Hindlimb muscle (tissue), 1 donor: Measurements from ENCODE around the gene MINK1. TPM values are rescaled to one million over a fixed set of nuclear protein-coding genes. Genes with fewer than 3 reads are reported as not detected.

Source experiments
- polyA plus RNA-seq: library from polyadenylated mRNA; unstranded; fragments of 120-200 nt; gene quantifications from one replicate; pipeline ENCODE4 v1.2.1, GENCODE V29; 2013; ENCODE audit not compliant: insufficient read length

The MINK1 gene
- polyA plus RNA-seq, 1 donor: 28.3 TPM

Other genes starting within 250 kb of the MINK1 start
- 139 TPM for gene SMTNL2, start 248.8 kb upstream of the MINK1 start, polyA plus RNA-seq
- 0.14 TPM for gene ALOX15, start 191.7 kb upstream of the MINK1 start, polyA plus RNA-seq
- 38.1 TPM for gene PELP1, start 129.2 kb upstream of the MINK1 start, polyA plus RNA-seq
- gene ARRB2, start 122.7 kb upstream of the MINK1 start, polyA plus RNA-seq: 29.9 TPM
- 19.5 TPM for gene MED11, start 101.9 kb upstream of the MINK1 start, polyA plus RNA-seq
- gene ZMYND15, start 93.5 kb upstream of the MINK1 start, polyA plus RNA-seq: 0.97 TPM
- 7.8 TPM for gene CXCL16, start 93.4 kb upstream of the MINK1 start, polyA plus RNA-seq
- gene TM4SF5, start 61.5 kb upstream of the MINK1 start, polyA plus RNA-seq: not detected
- 4.7 TPM for gene VMO1, start 47.0 kb upstream of the MINK1 start, polyA plus RNA-seq
- gene GLTPD2, start 44.4 kb upstream of the MINK1 start, polyA plus RNA-seq: 0.98 TPM
- 94.3 TPM for gene PSMB6, start 37.2 kb upstream of the MINK1 start, polyA plus RNA-seq
- 28.7 TPM for gene PLD2, start 26.2 kb upstream of the MINK1 start, polyA plus RNA-seq
- gene C17orf107, start 66.2 kb downstream of the MINK1 start, polyA plus RNA-seq: 1.5 TPM
- gene CHRNE, start 69.8 kb downstream of the MINK1 start, polyA plus RNA-seq: 3.3 TPM
- 0.88 TPM for gene GP1BA, start 98.9 kb downstream of the MINK1 start, polyA plus RNA-seq
- gene SLC25A11, start 106.7 kb downstream of the MINK1 start, polyA plus RNA-seq: 57.1 TPM
- gene RNF167, start 106.9 kb downstream of the MINK1 start, polyA plus RNA-seq: 75.2 TPM
- gene PFN1, start 115.2 kb downstream of the MINK1 start, polyA plus RNA-seq: 432 TPM
- 2,174 TPM for gene ENO3, start 117.8 kb downstream of the MINK1 start, polyA plus RNA-seq
- 92.0 TPM for gene SPAG7, start 134.5 kb downstream of the MINK1 start, polyA plus RNA-seq
- 32.9 TPM for gene CAMTA2, start 154.3 kb downstream of the MINK1 start, polyA plus RNA-seq
- gene INCA1, start 164.2 kb downstream of the MINK1 start, polyA plus RNA-seq: 4.9 TPM
- gene KIF1C, start 164.6 kb downstream of the MINK1 start, polyA plus RNA-seq: 129 TPM
- gene SLC52A1, start 202.1 kb downstream of the MINK1 start, polyA plus RNA-seq: not detected
- gene ZFP3, start 245.1 kb downstream of the MINK1 start, polyA plus RNA-seq: 11.6 TPM